Renal pelvis (tissue), 4 donors: ENCODE data around the gene ESPN. TPM values are rescaled to one million over a fixed set of nuclear protein-coding genes. Genes with fewer than 3 reads are reported as not detected.

Experiments
- DNase-seq: peaks from one replicate; pipeline ENCODE4 v3.0.0-alpha.2; 2013
- polyA plus RNA-seq, 3 donors: library from polyadenylated mRNA; unstranded; fragments of 120-200 nt; gene quantifications; one replicate each; pipeline ENCODE4 v1.2.1, GENCODE V29; 2013; ENCODE audit not compliant: insufficient read length in 3 of 3

ESPN gene
- polyA plus RNA-seq, 3 donors: 19.6 to 21.5 (median 21.5) TPM

GRCh38 chr1:6464514-6464836 lies 39.9 kb downstream of the ESPN start:
- no peak for DNase-seq

- no peak for DNase-seq
Measured at GRCh38 chr1:6464915-6465314, 40.3 kb downstream of the ESPN start.

GRCh38 chr1:6465461-6466005 lies 41.0 kb downstream of the ESPN start:
- no peak for DNase-seq

GRCh38 chr1:6466023-6466422 lies 41.4 kb downstream of the ESPN start, which contains the start of gene TNFRSF25:
TNFRSF25 (minus strand) TSS chr1:6466173; CDS start chr1:6466107, 66 bp downstream.
- no peak for DNase-seq

- no peak for DNase-seq
Measured at GRCh38 chr1:6466751-6467150, 42.2 kb downstream of the ESPN start.

GRCh38 chr1:6467224-6467623 lies 42.6 kb downstream of the ESPN start:
- no peak for DNase-seq

- no peak for DNase-seq
Measured at GRCh38 chr1:6467744-6468688, 43.4 kb downstream of the ESPN start.

GRCh38 chr1:6468729-6469461 lies 44.3 kb downstream of the ESPN start:
- DNase-seq: no peak

- DNase-seq: no peak
Measured at GRCh38 chr1:6470132-6471085, 45.8 kb downstream of the ESPN start.

- no peak for DNase-seq
Measured at GRCh38 chr1:6471086-6471969, 46.8 kb downstream of the ESPN start.

GRCh38 chr1:6471970-6472368 lies 47.4 kb downstream of the ESPN start:
- no peak for DNase-seq

GRCh38 chr1:6472391-6472790 lies 47.8 kb downstream of the ESPN start:
- DNase-seq: no peak

- DNase-seq: no peak
Measured at GRCh38 chr1:6473156-6473555, 48.6 kb downstream of the ESPN start.

- no peak for DNase-seq
Measured at GRCh38 chr1:6473974-6474814, 49.6 kb downstream of the ESPN start.

GRCh38 chr1:6474815-6475282 lies 50.3 kb downstream of the ESPN start:
- no peak for DNase-seq

- no peak for DNase-seq
Measured at GRCh38 chr1:6475381-6476133, 51.0 kb downstream of the ESPN start.

GRCh38 chr1:6476483-6476882 lies 51.9 kb downstream of the ESPN start:
- no peak for DNase-seq

- DNase-seq: no peak
Measured at GRCh38 chr1:6477039-6477820, 52.7 kb downstream of the ESPN start.
